Endodermal cell (in vitro differentiated cells): ENCODE results near the gene CCL22. TPM values are rescaled to one million over a fixed set of nuclear protein-coding genes. Genes with fewer than 3 reads are reported as not detected.

Experiments used
- DNase-seq: peaks from one replicate; pipeline ENCODE4 v3.0.0-alpha.2; 2017
- H3K27ac ChIP-seq: 2 replicates; pipeline ENCODE4 v1.5.1; 2013; ENCODE audit warnings: mild to moderate bottlenecking, low read depth, low read length, moderate library complexity
- H3K27me3 ChIP-seq: 2 replicates; pipeline ENCODE4 v1.6.1; 2013; ENCODE audit warnings: mild to moderate bottlenecking, low read length, moderate library complexity; ENCODE audit not compliant: insufficient read depth, control insufficient read depth, poor library complexity, severe bottlenecking
- H3K36me3 ChIP-seq: 2 replicates; pipeline ENCODE4 v1.7.0; 2013; ENCODE audit warnings: mild to moderate bottlenecking, low read length, moderate library complexity; ENCODE audit not compliant: control insufficient read depth, insufficient read depth
- H3K4me1 ChIP-seq: one replicate; pipeline ENCODE4 v1.7.0; 2013; ENCODE audit warnings: low read length; ENCODE audit not compliant: control insufficient read depth, insufficient read depth
- H3K4me3 ChIP-seq: 2 replicates; pipeline ENCODE4 v1.5.1; 2013; ENCODE audit warnings: mild to moderate bottlenecking, low read length, moderate library complexity
- H3K9ac ChIP-seq: 2 replicates; pipeline ENCODE4 v1.6.1; 2013; ENCODE audit warnings: mild to moderate bottlenecking, low read length, moderate library complexity; ENCODE audit not compliant: poor library complexity, severe bottlenecking; ENCODE audit errors: extremely low read depth
- H3K9me3 ChIP-seq: 2 replicates; pipeline ENCODE4 v1.6.1; 2013; ENCODE audit warnings: mild to moderate bottlenecking, low read length, moderate library complexity; ENCODE audit not compliant: control insufficient read depth
- H3K27ac Mint-ChIP-seq: 2 replicates; pipeline ENCODE4 v1.8.0; 2020; ENCODE audit warnings: mixed read lengths
- H3K27me3 Mint-ChIP-seq: 2 replicates; pipeline ENCODE4 v1.8.0; 2021; ENCODE audit warnings: mild to moderate bottlenecking, mixed read lengths; ENCODE audit not compliant: insufficient read depth
- H3K36me3 Mint-ChIP-seq: 2 replicates; pipeline ENCODE4 v1.8.0; 2020; ENCODE audit warnings: low read depth, mixed read lengths
- H3K4me1 Mint-ChIP-seq: 2 replicates; pipeline ENCODE4 v1.8.0; 2020; ENCODE audit warnings: mixed read lengths
- H3K4me3 Mint-ChIP-seq: 2 replicates; pipeline ENCODE4 v1.8.0; 2020; ENCODE audit warnings: mild to moderate bottlenecking, moderate library complexity, mixed read lengths
- H3K9me3 Mint-ChIP-seq: 2 replicates; pipeline ENCODE4 v1.8.0; 2020; ENCODE audit warnings: mild to moderate bottlenecking, mixed read lengths
- CTCF ChIP-seq: fragments of 200-600 bp; sonication (generic); conservative IDR thresholded peaks from 2 replicates; pipeline ENCODE4 v1.5.0; 2021; ENCODE audit warnings: antibody characterized with exemption, mild to moderate bottlenecking
- WGBS, 2 experiments: methylation state at CpG; one replicate each; pipeline versions ENCODE4 v1.1.5 to v1.1.7; 2013; ENCODE audit warnings: missing lambda C conversion rate in 2 of 2, mixed read lengths in 1 of 2; ENCODE audit not compliant: insufficient coverage in 1 of 2, insufficient read length in 1 of 2; 5-methylcytosine and 5-hydroxymethylcytosine counted together
- total RNA-seq, 2 donors: library from RNA; stranded (reverse); fragmentation: NEBNext Ultra II Directional in 1 of 2; extraction: Animal tissue kit (Norgen Biotek cat#: 25700) in 1 of 2; gene quantifications; 2 replicates in 1 of 2; 3 replicates in 1 of 2; pipeline ENCODE4 v1.2.1, GENCODE V29; 2021

Gene CCL22
- total RNA-seq, 2 donors from 2014 or later: not detected

GRCh38 chr16:57318240-57318970, 40.2 kb upstream of the CCL22 start:
- no peaks in the 10 kb centered on the region for H3K27me3 Mint-ChIP-seq
- Histone ChIP-seq H3K4me1 (no peaks in the 10 kb centered on the region), H3K27ac (no peak overlapping the region), H3K4me3 (no peak overlapping the region), H3K9ac (no peak overlapping the region), H3K9me3 (no peaks in the 10 kb centered on the region), H3K36me3 (no peaks in the 10 kb centered on the region), H3K27me3 (no peaks in the 10 kb centered on the region)
- H3K4me3 Mint-ChIP-seq: no peak overlapping the region
- TF ChIP-seq CTCF: no peak
- H3K27ac Mint-ChIP-seq: no peak overlapping the region
- peak; percentile 77 for DNase-seq
- WGBS, 2 experiments: 59 to 79% methylated on average over 6 to 13 of the region's 13 CpGs
- H3K9me3 Mint-ChIP-seq: no peaks in the 10 kb centered on the region
- no peaks in the 10 kb centered on the region for H3K36me3 Mint-ChIP-seq
- peaks cover 7% of the 10 kb centered on the region for H3K4me1 Mint-ChIP-seq

GRCh38 chr16:57319646-57320045, 38.9 kb upstream of the CCL22 start:
- no peaks in the 10 kb centered on the region for H3K27me3 Mint-ChIP-seq
- WGBS, 2 experiments: 89% methylated on average over 1 of the region's 2 CpGs; no CpG with 5 or more reads in 1 of the 2 experiments
- Histone ChIP-seq H3K9ac (no peak overlapping the region), H3K36me3 (no peaks in the 10 kb centered on the region), H3K27ac (no peak overlapping the region), H3K9me3 (no peaks in the 10 kb centered on the region), H3K27me3 (no peaks in the 10 kb centered on the region), H3K4me1 (no peaks in the 10 kb centered on the region), H3K4me3 (no peak overlapping the region)
- DNase-seq: no peak
- H3K36me3 Mint-ChIP-seq: no peaks in the 10 kb centered on the region
- H3K4me3 Mint-ChIP-seq: no peak overlapping the region
- peaks cover 3% of the 10 kb centered on the region for H3K4me1 Mint-ChIP-seq
- no peak for TF ChIP-seq CTCF
- no peak overlapping the region for H3K27ac Mint-ChIP-seq
- no peaks in the 10 kb centered on the region for H3K9me3 Mint-ChIP-seq

GRCh38 chr16:57324749-57325148, 33.8 kb upstream of the CCL22 start:
- H3K36me3 ChIP-seq: no peaks in the 10 kb centered on the region
- H3K9ac ChIP-seq: no peak overlapping the region
- H3K9me3 Mint-ChIP-seq: peaks cover 3% of the 10 kb centered on the region
- WGBS, 2 experiments: 80% methylated on average over 2 of the region's 2 CpGs; no CpG with 5 or more reads in 1 of the 2 experiments
- H3K27ac ChIP-seq: no peak overlapping the region
- no peaks in the 10 kb centered on the region for H3K27me3 ChIP-seq
- no peak for TF ChIP-seq CTCF
- H3K4me3 ChIP-seq: no peak overlapping the region
- H3K36me3 Mint-ChIP-seq: no peaks in the 10 kb centered on the region
- no peaks in the 10 kb centered on the region for H3K27me3 Mint-ChIP-seq
- H3K4me1 Mint-ChIP-seq: no peaks in the 10 kb centered on the region
- DNase-seq: no peak
- peaks cover 6% of the 10 kb centered on the region for H3K9me3 ChIP-seq
- no peak overlapping the region for H3K27ac Mint-ChIP-seq
- H3K4me1 ChIP-seq: no peaks in the 10 kb centered on the region
- H3K4me3 Mint-ChIP-seq: no peak overlapping the region
